IPS-NIHi11 (cell line): ENCODE measurements around the gene TNPO2.
A peak's percentile ranks its signal among the peaks of the same experiment; 100 is the strongest.

ENCODE experiments used
- DNase-seq: peaks from one replicate; pipeline ENCODE4 v3.0.0; 2012; ENCODE audit warnings: mixed read lengths, low spot score

Gene TNPO2

GRCh38 chr19:12676384-12676792 is 47.3 kb downstream of the TNPO2 start:
- peak; percentile 84 for DNase-seq

- DNase-seq, result no peak
These were observed 47.8 kb downstream of the TNPO2 start for GRCh38 chr19:12675940-12676339.

- DNase-seq, result no peak
These were observed 48.3 kb downstream of the TNPO2 start for GRCh38 chr19:12675399-12675798.

GRCh38 chr19:12672744-12673143 is 51.0 kb downstream of the TNPO2 start:
- DNase-seq, result no peak

GRCh38 chr19:12670159-12670928 is 53.4 kb downstream of the TNPO2 start:
- DNase-seq, result no peak

- DNase-seq, result peak; percentile 68
These were observed 54.2 kb downstream of the TNPO2 start for GRCh38 chr19:12669270-12670158.

- peak; percentile 19 for DNase-seq
These were observed 54.8 kb downstream of the TNPO2 start for GRCh38 chr19:12668932-12669269.

- DNase-seq, result no peak
These were observed 55.4 kb downstream of the TNPO2 start for GRCh38 chr19:12668346-12668745.

- no peak for DNase-seq
These were observed 55.9 kb downstream of the TNPO2 start for GRCh38 chr19:12667731-12668302.

GRCh38 chr19:12666265-12667048 is 57.3 kb downstream of the TNPO2 start, which contains the start of the genes MAN2B1 and WDR83:
MAN2B1 (minus strand) TSS chr19:12666742; CDS start chr19:12666701, 41 bp downstream.
WDR83 (plus strand) TSS chr19:12666807; CDS start chr19:12669791, 2,984 bp downstream.
- DNase-seq, result peak; percentile 96

- DNase-seq, result no peak
These were observed 58.0 kb downstream of the TNPO2 start for GRCh38 chr19:12665671-12666264.

- no peak for DNase-seq
These were observed 58.5 kb downstream of the TNPO2 start for GRCh38 chr19:12665281-12665573.

GRCh38 chr19:12664406-12665280 is 59.1 kb downstream of the TNPO2 start:
- DNase-seq, result peak; percentile 91

- no peak for DNase-seq
These were observed 62.8 kb downstream of the TNPO2 start for GRCh38 chr19:12660980-12661379.

- DNase-seq, result peak; percentile 41
These were observed 65.8 kb downstream of the TNPO2 start for GRCh38 chr19:12657966-12658365.

GRCh38 chr19:12656899-12657571 is 66.7 kb downstream of the TNPO2 start:
- DNase-seq, result peak; percentile 90

GRCh38 chr19:12655546-12655945 is 68.2 kb downstream of the TNPO2 start:
- no peak for DNase-seq

GRCh38 chr19:12652219-12652618 is 71.5 kb downstream of the TNPO2 start:
- DNase-seq, result no peak

- no peak for DNase-seq
These were observed 73.8 kb downstream of the TNPO2 start for GRCh38 chr19:12649941-12650340.
